WTC11 (cell line): ENCODE data around the gene TRIM40. TPM values are rescaled to one million over a fixed set of nuclear protein-coding genes. Genes with fewer than 3 reads are reported as not detected.
"Not testable (repeated sequence)": the region's sequence is repeated elsewhere in the genome, so short reads cannot be mapped to it uniquely, and the experiment has no call there.

Experiments
- ATAC-seq: fragments of 200-7000 bp; cut with Tn5 transposase; 2 replicates; pipeline ENCODE4 v1.10.0; 2021; ENCODE audit warnings: mild to moderate bottlenecking, moderate library complexity
- CTCF ChIA-PET: fragments of 300-600 bp; sonication (Branson Sonifier 250); formaldehyde crosslinking; loops from one replicate; lab custom pipeline; 2021; ENCODE audit warnings: antibody characterized with exemption; lab: Charles Lee
- POLR2A ChIA-PET: fragments of 350-600 bp; sonication (Branson Sonifier 250); formaldehyde crosslinking; loops from one replicate; lab custom pipeline; 2021; ENCODE audit warnings: antibody characterized with exemption; lab: Charles Lee
- DNase-seq: peaks from one replicate; pipeline ENCODE4 v3.0.0; 2021; ENCODE audit warnings: low spot score
- H3K27ac Mint-ChIP-seq: 2 replicates; pipeline ENCODE4 v1.8.0; 2021; ENCODE audit warnings: mixed read lengths
- H3K27me3 Mint-ChIP-seq: 2 replicates; pipeline ENCODE4 v1.8.0; 2021; ENCODE audit warnings: low read depth, mild to moderate bottlenecking, moderate library complexity, mixed read lengths
- H3K36me3 Mint-ChIP-seq: 2 replicates; pipeline ENCODE4 v1.8.0; 2021; ENCODE audit warnings: mixed read lengths
- H3K4me1 Mint-ChIP-seq: 2 replicates; pipeline ENCODE4 v1.8.0; 2022; ENCODE audit warnings: mixed read lengths
- H3K4me3 Mint-ChIP-seq: 2 replicates; pipeline ENCODE4 v1.8.0; 2021; ENCODE audit warnings: mild to moderate bottlenecking, moderate library complexity, mixed read lengths
- H3K9me3 Mint-ChIP-seq: 2 replicates; pipeline ENCODE4 v1.8.0; 2021; ENCODE audit warnings: mixed read lengths
- ARID4B ChIP-seq: sonication (generic); formaldehyde crosslinking; IDR thresholded peaks from 2 replicates; pipeline ENCODE4 v1.8.0; 2023; ENCODE audit warnings: missing genetic modification reagents, mild to moderate bottlenecking, borderline replicate concordance
- ATF2 ChIP-seq: sonication (generic); formaldehyde crosslinking; IDR thresholded peaks from 2 replicates; pipeline ENCODE4 v1.8.1; 2022; ENCODE audit warnings: low read depth, missing genetic modification reagents, borderline replicate concordance
- ATF3 ChIP-seq: sonication (generic); formaldehyde crosslinking; conservative IDR thresholded peaks from 2 replicates; pipeline ENCODE4 v1.8.1; 2022; ENCODE audit warnings: mild to moderate bottlenecking, missing genetic modification reagents
- CDX4 ChIP-seq: fragments of 250-450 bp; sonication (Bioruptor Pico); IDR thresholded peaks from 2 replicates; pipeline ENCODE4 v1.9.0; 2021; ENCODE audit warnings: moderate library complexity, mild to moderate bottlenecking, inconsistent platforms, borderline replicate concordance
- CTCF ChIP-seq: fragments of 200-600 bp; IDR thresholded peaks from 2 replicates; pipeline ENCODE4 v1.8.0; 2022; ENCODE audit warnings: antibody characterized with exemption
- ERG ChIP-seq: fragments of 250-450 bp; sonication (Bioruptor Pico); IDR thresholded peaks from 2 replicates; pipeline ENCODE4 v1.8.0; 2021; ENCODE audit warnings: mild to moderate bottlenecking
- FOXP1 ChIP-seq: sonication (generic); formaldehyde crosslinking; IDR thresholded peaks from 2 replicates; pipeline ENCODE4 v1.8.0; 2022; ENCODE audit warnings: missing genetic modification reagents, mild to moderate bottlenecking, moderate library complexity, borderline replicate concordance
- GRHL2 ChIP-seq: fragments of 250-450 bp; sonication (Bioruptor Pico); IDR thresholded peaks from 2 replicates; pipeline ENCODE4 v1.8.0; 2022; ENCODE audit warnings: mild to moderate bottlenecking, moderate library complexity; ENCODE audit not compliant: insufficient replicate concordance, severe bottlenecking
- HMGA2 ChIP-seq: fragments of 250-450 bp; sonication (Bioruptor Pico); IDR thresholded peaks from 2 replicates; pipeline ENCODE4 v1.4.0; 2021; ENCODE audit warnings: mild to moderate bottlenecking, moderate library complexity
- NR2C2 ChIP-seq: sonication (generic); formaldehyde crosslinking; IDR thresholded peaks from 2 replicates; pipeline ENCODE4 v1.8.0; 2022; ENCODE audit warnings: mild to moderate bottlenecking, missing genetic modification reagents
- PREB ChIP-seq: sonication (generic); formaldehyde crosslinking; IDR thresholded peaks from 2 replicates; pipeline ENCODE4 v1.8.1; 2022; ENCODE audit warnings: mild to moderate bottlenecking, missing genetic modification reagents, moderate library complexity, borderline replicate concordance
- TEAD1 ChIP-seq: sonication (generic); formaldehyde crosslinking; IDR thresholded peaks from 2 replicates; pipeline ENCODE4 v1.8.0; 2022; ENCODE audit warnings: mild to moderate bottlenecking, missing genetic modification reagents
- ZNF138 ChIP-seq: sonication (generic); formaldehyde crosslinking; conservative IDR thresholded peaks from 2 replicates; pipeline ENCODE4 v1.8.1; 2022; ENCODE audit warnings: mild to moderate bottlenecking, moderate library complexity, missing genetic modification reagents
- ZNF219 ChIP-seq: sonication (generic); formaldehyde crosslinking; IDR thresholded peaks from 2 replicates; pipeline ENCODE4 v1.8.0; 2023; ENCODE audit warnings: missing genetic modification reagents, mild to moderate bottlenecking, borderline replicate concordance
- ZNF263 ChIP-seq: sonication (generic); formaldehyde crosslinking; IDR thresholded peaks from 2 replicates; pipeline ENCODE4 v1.8.1; 2022; ENCODE audit warnings: low read depth, mild to moderate bottlenecking, moderate library complexity, missing genetic modification reagents
- total RNA-seq: library from RNA; stranded (reverse); gene quantifications from 3 replicates; pipeline ENCODE4 v1.2.3, GENCODE V29; 2021
- TF ChIP-seq, protein P1 (sequence below): fragments of 250-450 bp; sonication (Bioruptor Pico); IDR thresholded peaks from 2 replicates; pipeline ENCODE4 v1.9.0; 2021; ENCODE audit warnings: mild to moderate bottlenecking

TRIM40 gene
- total RNA-seq, 1 experiment from 2014 or later, result not detected

- Mint-ChIP-seq H3K9me3 (no peaks in the 10 kb centered on the region), H3K36me3 (no peaks in the 10 kb centered on the region), H3K27me3 (peaks cover 51% of the 10 kb centered on the region), H3K4me1 (no peaks in the 10 kb centered on the region), H3K4me3 (no peak overlapping the region), H3K27ac (no peak overlapping the region)
- POLR2A ChIA-PET, result no interaction called here
- ATAC-seq (no peak), DNase-seq (no peak)
- no peak for TF ChIP-seq NR2C2 (CRISPR knock-in tag)
- no peak for TF ChIP-seq ZNF263
- TF ChIP-seq FOXP1, result no peak
- no peak for TF ChIP-seq TEAD1 (CRISPR knock-in tag)
- TF ChIP-seq ATF3 (CRISPR knock-in tag), result no peak
- no peak for TF ChIP-seq ZNF138
- TF ChIP-seq ARID4B, result no peak
- TF ChIP-seq, protein P1, sequence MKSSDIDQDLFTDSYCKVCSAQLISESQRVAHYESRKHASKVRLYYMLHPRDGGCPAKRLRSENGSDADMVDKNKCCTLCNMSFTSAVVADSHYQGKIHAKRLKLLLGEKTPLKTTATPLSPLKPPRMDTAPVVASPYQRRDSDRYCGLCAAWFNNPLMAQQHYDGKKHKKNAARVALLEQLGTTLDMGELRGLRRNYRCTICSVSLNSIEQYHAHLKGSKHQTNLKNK, result no peak
- no peak for TF ChIP-seq CDX4 (CRISPR knock-in tag)
- no peak for TF ChIP-seq ATF2 (CRISPR knock-in tag)
- TF ChIP-seq HMGA2 (CRISPR knock-in tag), result no peak
- TF ChIP-seq ERG (CRISPR knock-in tag), result no peak
- no peak for TF ChIP-seq CTCF
- TF ChIP-seq PREB (CRISPR knock-in tag), result no peak
- no peak for TF ChIP-seq ZNF219 (CRISPR knock-in tag)
- TF ChIP-seq GRHL2 (CRISPR knock-in tag), result no peak
- CTCF ChIA-PET, result interaction anchor here (1.0 to 3.0 kb wide), 2 partner anchors 13 to 14 kb away, joined by 4 to 10 read pairs; no protein-coding TSS in a partner anchor
Measured at GRCh38 chr6:30116724-30117123, 19.2 kb upstream of the TRIM40 start.

GRCh38 chr6:30118691-30119090 is 17.2 kb upstream of the TRIM40 start:
- H3K4me3 Mint-ChIP-seq, H3K27ac Mint-ChIP-seq, POLR2A ChIA-PET, H3K4me1 Mint-ChIP-seq, DNase-seq, H3K9me3 Mint-ChIP-seq, H3K36me3 Mint-ChIP-seq, ATAC-seq: not testable (repeated sequence)
- peaks cover 37% of the 10 kb centered on the region for H3K27me3 Mint-ChIP-seq
- CTCF ChIA-PET, result interaction anchor here (1.0 to 1.5 kb wide), 3 partner anchors 12 to 15 kb away, joined by 4 to 7 read pairs (median 5); no protein-coding TSS in a partner anchor
